ENCODE measurements around the gene LY6G6F.

Gene LY6G6F

DNA sequence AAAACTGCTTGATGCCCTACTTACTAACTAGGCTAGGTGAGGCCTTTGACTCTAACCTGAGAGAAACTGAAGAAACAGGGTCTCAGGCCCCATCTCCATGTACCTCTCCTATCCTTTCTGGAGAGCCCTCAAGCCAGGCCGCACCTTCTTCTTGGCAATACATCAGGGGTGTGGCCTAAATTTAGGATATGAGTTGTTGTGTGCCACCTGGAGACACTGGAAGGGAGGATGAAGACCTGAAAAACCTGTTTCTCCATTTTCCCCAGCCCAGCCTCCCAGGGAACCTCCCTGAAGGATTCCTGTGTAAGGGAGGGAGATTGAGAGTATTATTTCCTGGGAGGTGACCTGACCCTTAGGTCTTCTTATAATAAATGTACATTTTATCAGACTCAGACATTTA lies 11.6 kb downstream of the LY6G6F start:
- no CpG with 5 or more reads among the region's 1 CpG for WGBS (ENCODE audit: extremely low coverage, insufficient coverage, insufficient read length)
- Histone ChIP-seq H2AK5ac (ENCODE audit: low read length) (no peak overlapping the region), H3K9ac (ENCODE audit: low read length) (no peak overlapping the region), H3K4me1 (ENCODE audit: control insufficient read depth in 1 of 2, insufficient read depth in 2 of 2, low read length in 2 of 2) (peaks cover 27 to 29% of the 10 kb centered on the region in 2 experiments), H4K12ac (ENCODE audit: low read depth, low read length) (no peak overlapping the region), H3K9me3 (ENCODE audit: insufficient read depth, low read depth, low read length) (no peaks in the 10 kb centered on the region), H2BK5ac (ENCODE audit: low read depth, low read length, poor library complexity) (no peak overlapping the region), H3K18ac (ENCODE audit: low read length) (no peak overlapping the region), H3K14ac (ENCODE audit: low read length) (no peak overlapping the region), H2BK12ac (ENCODE audit: low read length) (no peak overlapping the region), H3K79me2 (ENCODE audit: control insufficient read depth, insufficient read depth, low read length, poor library complexity) (no peaks in the 10 kb centered on the region), H2BK120ac (ENCODE audit: insufficient read depth, low read length, poor library complexity) (no peak overlapping the region), H3K4me3 (ENCODE audit: low read depth, low read length) (no peak overlapping the region), H4K8ac (ENCODE audit: low read depth, low read length) (no peak overlapping the region), H3K4me2 (ENCODE audit: low read length) (no peak overlapping the region), H3K23ac (ENCODE audit: low read length) (no peak overlapping the region), H3K27me3 (ENCODE audit: insufficient read depth, low read length) (no peaks in the 10 kb centered on the region), H2AFZ (ENCODE audit: insufficient read depth, low read length, poor library complexity) (no peak overlapping the region), H3K27ac (ENCODE audit: low read depth, low read length) (peak overlapping the region; percentile 13), H3K36me3 (ENCODE audit: control insufficient read depth in 1 of 2, insufficient read depth in 2 of 2, low read length in 2 of 2) (no peaks in the 10 kb centered on the region), H3K4ac (ENCODE audit: low read depth, low read length) (no peak overlapping the region), H3K79me1 (ENCODE audit: low read length) (peaks cover 5% of the 10 kb centered on the region), H4K91ac (ENCODE audit: low read depth, low read length) (no peak overlapping the region)
- peak; percentile 81 to 94 for DNase-seq

GRCh38 chr6:31719001-31719400 lies 12.3 kb downstream of the LY6G6F start:
- Histone ChIP-seq H3K4me3 (ENCODE audit: low read depth, low read length) (no peak overlapping the region), H3K79me1 (ENCODE audit: low read length) (peaks cover 3% of the 10 kb centered on the region), H4K8ac (ENCODE audit: low read depth, low read length) (peak overlapping the region; percentile 6), H3K4me2 (ENCODE audit: low read length) (no peak overlapping the region), H2AFZ (ENCODE audit: insufficient read depth, low read length, poor library complexity) (no peak overlapping the region), H3K23ac (ENCODE audit: low read length) (no peak overlapping the region), H3K36me3 (ENCODE audit: control insufficient read depth in 1 of 2, insufficient read depth in 2 of 2, low read length in 2 of 2) (no peaks in the 10 kb centered on the region), H2BK5ac (ENCODE audit: low read depth, low read length, poor library complexity) (no peak overlapping the region), H3K14ac (ENCODE audit: low read length) (peak overlapping the region; percentile 21), H3K27ac (ENCODE audit: low read depth, low read length) (no peak overlapping the region), H2BK12ac (ENCODE audit: low read length) (peak overlapping the region; percentile 37), H3K4me1 (ENCODE audit: control insufficient read depth in 1 of 2, insufficient read depth in 2 of 2, low read length in 2 of 2) (peaks cover 21 to 27% of the 10 kb centered on the region in 2 experiments), H2AK5ac (ENCODE audit: low read length) (peak overlapping the region; percentile 6), H3K9me3 (ENCODE audit: insufficient read depth, low read depth, low read length) (no peaks in the 10 kb centered on the region), H3K27me3 (ENCODE audit: insufficient read depth, low read length) (no peaks in the 10 kb centered on the region), H2BK120ac (ENCODE audit: insufficient read depth, low read length, poor library complexity) (peak overlapping the region; percentile 33), H4K12ac (ENCODE audit: low read depth, low read length) (no peak overlapping the region), H3K18ac (ENCODE audit: low read length) (no peak overlapping the region), H3K9ac (ENCODE audit: low read length) (no peak overlapping the region), H3K4ac (ENCODE audit: low read depth, low read length) (no peak overlapping the region), H4K91ac (ENCODE audit: low read depth, low read length) (peak overlapping the region; percentile 82), H3K79me2 (ENCODE audit: control insufficient read depth, insufficient read depth, low read length, poor library complexity) (no peaks in the 10 kb centered on the region)
- DNase-seq = no peak
- WGBS (ENCODE audit: extremely low coverage, insufficient coverage, insufficient read length) = no CpG with 5 or more reads among the region's 6 CpGs

DNA sequence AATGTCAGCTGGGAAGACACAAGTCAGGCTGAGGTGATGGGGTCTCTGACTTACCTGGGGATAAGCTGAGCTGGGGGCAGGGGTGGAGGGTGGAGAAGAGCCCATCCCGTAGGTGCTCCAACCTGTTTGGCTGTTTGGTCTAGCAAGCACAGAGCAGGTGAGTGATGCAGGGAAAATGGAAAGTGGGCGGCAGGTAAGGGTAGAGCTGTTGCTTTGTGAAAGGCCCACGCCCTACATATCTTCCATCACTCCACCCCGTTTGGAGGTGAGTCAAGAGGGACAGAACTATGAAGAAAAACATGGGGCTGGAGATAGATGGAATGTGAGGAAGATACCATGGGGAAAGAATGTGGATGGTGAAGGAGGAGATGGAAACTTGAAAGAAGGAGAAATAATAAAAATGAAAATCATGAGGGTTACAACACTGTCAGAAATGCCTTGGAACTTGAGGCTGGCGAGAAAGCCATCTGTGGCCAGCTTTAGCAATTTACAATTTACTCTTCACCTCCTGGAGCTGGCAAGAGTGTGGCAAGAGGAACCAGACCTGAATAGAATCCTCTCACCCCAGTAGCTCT lies 13.6 kb downstream of the LY6G6F start:
- H3K23ac ChIP-seq (ENCODE audit: low read length) = no peak overlapping the region
- no peak overlapping the region for H4K8ac ChIP-seq (ENCODE audit: low read depth, low read length)
- H3K18ac ChIP-seq (ENCODE audit: low read length) = no peak overlapping the region
- H2BK5ac ChIP-seq (ENCODE audit: low read depth, low read length, poor library complexity) = no peak overlapping the region
- H3K14ac ChIP-seq (ENCODE audit: low read length) = no peak overlapping the region
- no peaks in the 10 kb centered on the region for H3K79me2 ChIP-seq (ENCODE audit: control insufficient read depth, insufficient read depth, low read length, poor library complexity)
- no peak overlapping the region for H4K12ac ChIP-seq (ENCODE audit: low read depth, low read length)
- no peak overlapping the region for H2BK120ac ChIP-seq (ENCODE audit: insufficient read depth, low read length, poor library complexity)
- WGBS (ENCODE audit: extremely low coverage, insufficient coverage, insufficient read length) = no CpG with 5 or more reads among the region's 5 CpGs
- H2BK12ac ChIP-seq (ENCODE audit: low read length) = no peak overlapping the region
- H3K27me3 ChIP-seq (ENCODE audit: insufficient read depth, low read length) = no peaks in the 10 kb centered on the region
- no peak overlapping the region for H2AFZ ChIP-seq (ENCODE audit: insufficient read depth, low read length, poor library complexity)
- H3K79me1 ChIP-seq (ENCODE audit: low read length) = peaks cover 3% of the 10 kb centered on the region
- H3K27ac ChIP-seq (ENCODE audit: low read depth, low read length) = peak overlapping the region; percentile 3
- no peak overlapping the region for H3K4me2 ChIP-seq (ENCODE audit: low read length)
- DNase-seq = peak; percentile 95 to 97
- H3K9ac ChIP-seq (ENCODE audit: low read length) = no peak overlapping the region
- no peaks in the 10 kb centered on the region for H3K9me3 ChIP-seq (ENCODE audit: insufficient read depth, low read depth, low read length)
- H3K4me1 ChIP-seq (ENCODE audit: control insufficient read depth in 1 of 2, insufficient read depth in 2 of 2, low read length in 2 of 2) = peaks cover 17 to 23% of the 10 kb centered on the region in 2 experiments
- no peak overlapping the region for H3K4ac ChIP-seq (ENCODE audit: low read depth, low read length)
- H3K4me3 ChIP-seq (ENCODE audit: low read depth, low read length) = no peak overlapping the region
- H3K36me3 ChIP-seq (ENCODE audit: control insufficient read depth in 1 of 2, insufficient read depth in 2 of 2, low read length in 2 of 2) = peaks cover 0 to 2% of the 10 kb centered on the region in 2 experiments
- no peak overlapping the region for H2AK5ac ChIP-seq (ENCODE audit: low read length)
- H4K91ac ChIP-seq (ENCODE audit: low read depth, low read length) = peak overlapping the region; percentile 3

GRCh38 chr6:31721351-31722020 lies 14.8 kb downstream of the LY6G6F start, which contains the start of gene LY6G6C:
LY6G6C (minus strand) TSS chr6:31721746; CDS start chr6:31721679, 67 bp downstream.
- H3K79me1 ChIP-seq (ENCODE audit: low read length) = peaks cover 3% of the 10 kb centered on the region
- H3K23ac ChIP-seq (ENCODE audit: low read length) = no peak within 1 kb of the TSS
- H4K8ac ChIP-seq (ENCODE audit: low read depth, low read length) = no peak within 1 kb of the TSS
- no peak within 1 kb of the TSS for H3K18ac ChIP-seq (ENCODE audit: low read length)
- H3K9me3 ChIP-seq (ENCODE audit: insufficient read depth, low read depth, low read length) = no peaks in the 10 kb centered on the region
- H2BK120ac ChIP-seq (ENCODE audit: insufficient read depth, low read length, poor library complexity) = no peak within 1 kb of the TSS
- H3K36me3 ChIP-seq (ENCODE audit: control insufficient read depth in 1 of 2, insufficient read depth in 2 of 2, low read length in 2 of 2) = peaks cover 2 to 11% of the 10 kb centered on the region in 2 experiments
- no CpG with 5 or more reads among the region's 4 CpGs for WGBS (ENCODE audit: extremely low coverage, insufficient coverage, insufficient read length)
- H4K91ac ChIP-seq (ENCODE audit: low read depth, low read length) = peak within 1 kb of the TSS; percentile 16
- H4K12ac ChIP-seq (ENCODE audit: low read depth, low read length) = no peak within 1 kb of the TSS
- DNase-seq = no peak
- H3K4ac ChIP-seq (ENCODE audit: low read depth, low read length) = no peak within 1 kb of the TSS
- no peak within 1 kb of the TSS for H3K9ac ChIP-seq (ENCODE audit: low read length)
- no peak within 1 kb of the TSS for H2BK12ac ChIP-seq (ENCODE audit: low read length)
- H3K4me2 ChIP-seq (ENCODE audit: low read length) = no peak within 1 kb of the TSS
- no peaks in the 10 kb centered on the region for H3K27me3 ChIP-seq (ENCODE audit: insufficient read depth, low read length)
- no peak within 1 kb of the TSS for H3K14ac ChIP-seq (ENCODE audit: low read length)
- no peak within 1 kb of the TSS for H3K27ac ChIP-seq (ENCODE audit: low read depth, low read length)
- H2AFZ ChIP-seq (ENCODE audit: insufficient read depth, low read length, poor library complexity) = no peak within 1 kb of the TSS
- no peak within 1 kb of the TSS for H2BK5ac ChIP-seq (ENCODE audit: low read depth, low read length, poor library complexity)
- no peak within 1 kb of the TSS for H3K4me3 ChIP-seq (ENCODE audit: low read depth, low read length)
- peaks cover 17 to 23% of the 10 kb centered on the region in 2 experiments for H3K4me1 ChIP-seq (ENCODE audit: control insufficient read depth in 1 of 2, insufficient read depth in 2 of 2, low read length in 2 of 2)
- no peaks in the 10 kb centered on the region for H3K79me2 ChIP-seq (ENCODE audit: control insufficient read depth, insufficient read depth, low read length, poor library complexity)
- no peak within 1 kb of the TSS for H2AK5ac ChIP-seq (ENCODE audit: low read length)

All from trophoblast cell (in vitro differentiated cells and primary cell).